HepG2 (cell line): ENCODE measurements around the gene SH3D19. TPM values are rescaled to one million over a fixed set of nuclear protein-coding genes. Genes with fewer than 3 reads are reported as not detected.
A peak's percentile ranks its signal among the peaks of the same experiment; 100 is the strongest.

Experiments used
- ARID2 ChIP-seq: sonication (generic); formaldehyde crosslinking; IDR thresholded peaks from 2 replicates; pipeline ENCODE4 v1.8.1; 2022; ENCODE audit warnings: mild to moderate bottlenecking, missing genetic modification reagents, borderline replicate concordance
- ARID3A ChIP-seq: IDR thresholded peaks from 2 replicates; pipeline ENCODE4 v1.6.1; 2012; ENCODE audit warnings: low read depth, low read length, improper control_type of control experiment
- ATF7-NPFF ChIP-seq: sonication (generic); formaldehyde crosslinking; IDR thresholded peaks from 2 replicates; pipeline ENCODE4 v1.8.1; 2023; ENCODE audit warnings: mild to moderate bottlenecking, low read depth, missing genetic modification reagents, moderate library complexity
- E2F1 ChIP-seq: sonication (generic); formaldehyde crosslinking; IDR thresholded peaks from 2 replicates; pipeline ENCODE4 v1.5.0; 2020; ENCODE audit warnings: missing genetic modification reagents
- EEA1 ChIP-seq: sonication (generic); formaldehyde crosslinking; IDR thresholded peaks from 2 replicates; pipeline ENCODE4 v1.5.1; 2020; ENCODE audit warnings: mild to moderate bottlenecking, missing genetic modification reagents, borderline replicate concordance
- FOXC1 ChIP-seq: sonication (generic); formaldehyde crosslinking; IDR thresholded peaks from 2 replicates; pipeline ENCODE4 v1.8.0; 2022; ENCODE audit warnings: mild to moderate bottlenecking, missing genetic modification reagents, borderline replicate concordance
- KMT2B ChIP-seq: IDR thresholded peaks from 2 replicates; pipeline ENCODE4 v1.6.1; 2016; ENCODE audit warnings: missing genetic modification reagents, missing compliant biosample characterization
- LCORL ChIP-seq, 2 experiments: fragments of 450-650 bp in 1 of 2; sonication (generic) in 1 of 2; formaldehyde crosslinking in 1 of 2; IDR thresholded peaks; 2 replicates each; pipeline versions ENCODE4 v1.5.0 to v1.6.1; 2017 to 2020; ENCODE audit warnings: antibody characterized with exemption in 1 of 2, missing genetic modification reagents in 1 of 2
- MAX ChIP-seq: IDR thresholded peaks from 2 replicates; pipeline ENCODE4 v1.6.1; 2012; ENCODE audit warnings: inconsistent platforms
- NCOA1 ChIP-seq: sonication (generic); formaldehyde crosslinking; IDR thresholded peaks from 2 replicates; pipeline ENCODE4 v1.9.0; 2021; ENCODE audit warnings: missing genetic modification reagents
- NR3C1 ChIP-seq: sonication (generic); formaldehyde crosslinking; IDR thresholded peaks from 2 replicates; pipeline ENCODE4 v1.4.0; 2020; ENCODE audit warnings: missing genetic modification reagents
- PHF21A ChIP-seq: sonication (generic); formaldehyde crosslinking; IDR thresholded peaks from 2 replicates; pipeline ENCODE4 v1.5.0; 2020; ENCODE audit warnings: mild to moderate bottlenecking, missing genetic modification reagents
- PHF5A ChIP-seq: IDR thresholded peaks from one replicate; pipeline ENCODE4 v1.6.1; 2018; ENCODE audit warnings: low read depth, missing genetic modification reagents; ENCODE audit not compliant: unreplicated experiment
- SATB2 ChIP-seq: sonication (generic); formaldehyde crosslinking; IDR thresholded peaks from 2 replicates; pipeline ENCODE4 v1.5.0; 2020; ENCODE audit warnings: missing genetic modification reagents
- SIN3B ChIP-seq: fragments of 150-350 bp; IDR thresholded peaks from 2 replicates; pipeline ENCODE4 v1.6.1; 2014; ENCODE audit warnings: low read length
- TBX3 ChIP-seq: fragments of 450-650 bp; IDR thresholded peaks from 2 replicates; pipeline ENCODE4 v1.6.1; 2017; ENCODE audit warnings: antibody characterized with exemption, mild to moderate bottlenecking, inconsistent platforms, borderline replicate concordance
- TCF7 ChIP-seq: sonication (generic); IDR thresholded peaks from 2 replicates; pipeline ENCODE4 v1.6.1; 2016; ENCODE audit warnings: antibody characterized with exemption, low read depth
- ZNF234 ChIP-seq: sonication (generic); formaldehyde crosslinking; conservative IDR thresholded peaks from 2 replicates; pipeline ENCODE4 v1.5.1; 2020; ENCODE audit warnings: mild to moderate bottlenecking, missing genetic modification reagents
- ZNF501 ChIP-seq: sonication (generic); formaldehyde crosslinking; IDR thresholded peaks from 2 replicates; pipeline ENCODE4 v1.5.1; 2020; ENCODE audit warnings: mild to moderate bottlenecking, moderate library complexity, missing genetic modification reagents
- ZNF547 ChIP-seq: sonication (generic); formaldehyde crosslinking; IDR thresholded peaks from 2 replicates; pipeline ENCODE4 v1.5.1; 2020; ENCODE audit warnings: mild to moderate bottlenecking, missing genetic modification reagents
- ZNF557 ChIP-seq: sonication (generic); formaldehyde crosslinking; IDR thresholded peaks from 2 replicates; pipeline ENCODE4 v1.4.0; 2020; ENCODE audit warnings: missing genetic modification reagents
- ZNF652 ChIP-seq: IDR thresholded peaks from 2 replicates; pipeline ENCODE4 v1.6.1; 2016; ENCODE audit warnings: low read depth, borderline replicate concordance
- ZNF704 ChIP-seq: sonication (generic); formaldehyde crosslinking; IDR thresholded peaks from 2 replicates; pipeline ENCODE4 v1.8.1; 2023; ENCODE audit warnings: mild to moderate bottlenecking, inconsistent platforms, moderate library complexity, missing genetic modification reagents, borderline replicate concordance
- ZNF772 ChIP-seq: sonication (generic); formaldehyde crosslinking; IDR thresholded peaks from 2 replicates; pipeline ENCODE4 v1.5.0; 2020; ENCODE audit warnings: mild to moderate bottlenecking, missing genetic modification reagents
- ZNF816 ChIP-seq: sonication (generic); formaldehyde crosslinking; IDR thresholded peaks from 2 replicates; pipeline ENCODE4 v1.8.0; 2022; ENCODE audit warnings: missing genetic modification reagents, mild to moderate bottlenecking, borderline replicate concordance
- ZSCAN30 ChIP-seq: sonication (generic); formaldehyde crosslinking; IDR thresholded peaks from 2 replicates; pipeline ENCODE4 v1.5.0; 2020; ENCODE audit warnings: mild to moderate bottlenecking, missing genetic modification reagents
- polyA plus RNA-seq, 8 experiments: library from polyadenylated mRNA; depleted of rRNA in 3 of 8; stranded (reverse) in 7 of 8; unstranded in 1 of 8; fragments of >200 nt; fragmentation: Illumina TruSeq in 4 of 8; extraction: Trizol in 4 of 8; gene quantifications; 2 replicates each; pipeline versions ENCODE4 v1.2.1 to v1.2.3, GENCODE V29; 2011 to 2016; ENCODE audit warnings: low read depth in 4 of 8, missing spikeins in 1 of 8, mixed read lengths in 1 of 8; ENCODE audit not compliant: insufficient read depth in 1 of 8
- total RNA-seq, 5 experiments: library from RNA; depleted of rRNA; stranded (reverse); fragments of >200 nt; fragmentation: Illumina TruSeq; extraction: Trizol; gene quantifications; 2 replicates each; pipeline ENCODE4 v1.2.3, GENCODE V29; 2016; ENCODE audit warnings: low read depth in 1 of 5

Gene SH3D19
- total and polyA plus RNA-seq, 2 of the 13 experiments (the other 11 are each of a cell fraction or from before 2014, with no cell fraction given) = 31.2 to 38.0 TPM

DNA sequence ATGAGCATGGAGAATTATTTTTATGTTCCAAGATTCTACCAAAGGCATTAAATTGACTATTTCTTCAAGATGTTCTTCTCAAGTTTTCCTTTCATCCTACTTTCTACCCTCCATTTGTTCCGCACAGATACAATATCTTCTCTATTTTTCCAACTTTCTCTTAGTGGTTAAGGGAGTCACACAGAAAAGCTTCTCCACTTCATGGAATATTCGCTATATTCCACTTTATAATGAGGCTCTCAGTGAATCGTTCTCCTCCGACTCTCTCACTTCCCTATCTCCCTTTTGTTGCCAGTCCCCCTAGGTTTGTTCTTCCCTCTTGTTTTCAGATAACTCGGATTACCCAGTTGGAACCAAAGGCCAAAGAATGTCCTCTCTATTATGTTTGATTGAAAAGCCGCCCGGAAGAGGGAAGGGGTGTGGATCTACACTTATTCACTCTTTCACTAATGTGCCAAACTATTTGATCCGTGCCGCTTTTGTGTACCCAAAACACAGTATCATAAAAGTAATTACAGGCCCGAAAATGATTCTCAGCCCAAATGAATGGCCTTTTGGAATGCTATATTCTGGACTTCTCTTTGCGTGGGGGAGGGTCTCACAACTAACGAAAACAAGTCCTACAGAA, 1.2 kb downstream of the SH3D19 start (continued):
- no peak for TF ChIP-seq ZNF547 (CRISPR knock-in tag)
- no peak for TF ChIP-seq FOXC1 (CRISPR knock-in tag)
- peak; percentile 7 for TF ChIP-seq PHF5A (CRISPR knock-in tag)
- no peak for TF ChIP-seq ZNF501 (CRISPR knock-in tag)
- no peak for TF ChIP-seq ZNF234
- peak; percentile 68 for TF ChIP-seq NCOA1 (CRISPR knock-in tag)
- no peak for TF ChIP-seq ZSCAN30 (CRISPR knock-in tag)
- TF ChIP-seq MAX = no peak
- TF ChIP-seq PHF21A (CRISPR knock-in tag) = peak; percentile 68; the same call in 1 of the 2 replicates
- TF ChIP-seq SATB2 (CRISPR knock-in tag) = no peak
- TF ChIP-seq TCF7 = peak; percentile 95
- TF ChIP-seq ZNF557 (CRISPR knock-in tag) = no peak
- no peak for TF ChIP-seq LCORL (IDR thresholded peaks at IDR 0.05)
- TF ChIP-seq LCORL (CRISPR knock-in tag; IDR thresholded peaks at IDR 0.05) = no peak; the same call in 1 of the 2 replicates
- TF ChIP-seq ZNF652 (CRISPR knock-in tag) = no peak
- TF ChIP-seq EEA1 (CRISPR knock-in tag) = no peak
- TF ChIP-seq ZNF772 (CRISPR knock-in tag) = peak; percentile 14; the same call in 1 of the 2 replicates
- TF ChIP-seq ZNF816 = no peak
- no peak for TF ChIP-seq ATF7-NPFF (CRISPR knock-in tag)
- TF ChIP-seq ARID2 = no peak; the same call in 1 of the 2 replicates
- TF ChIP-seq E2F1 (CRISPR knock-in tag) = peak; percentile 52; the same call in 1 of the 2 replicates
- no peak; the same call in 1 of the 2 replicates for TF ChIP-seq ZNF704
- TF ChIP-seq SIN3B = peak; percentile 73; the same call in 1 of the 2 replicates
- no peak for TF ChIP-seq NR3C1 (CRISPR knock-in tag)
- TF ChIP-seq ARID3A = peak; percentile 83
- TF ChIP-seq KMT2B = no peak
- peak; percentile 68; the same call in 1 of the 2 replicates for TF ChIP-seq TBX3
